WI38 (cell line): ENCODE results near the gene FCER2.

Source experiments
- H3K4me3 ChIP-seq: 2 replicates; pipeline ENCODE4 v1.5.1; 2011; ENCODE audit warnings: low read depth, mild to moderate bottlenecking, control low read depth, low read length
- TF ChIP-seq, protein P1 (sequence below): IDR thresholded peaks from 2 replicates; pipeline ENCODE4 v1.5.1; 2012; ENCODE audit warnings: low read depth, mild to moderate bottlenecking, control low read depth, low read length

The FCER2 gene

DNA sequence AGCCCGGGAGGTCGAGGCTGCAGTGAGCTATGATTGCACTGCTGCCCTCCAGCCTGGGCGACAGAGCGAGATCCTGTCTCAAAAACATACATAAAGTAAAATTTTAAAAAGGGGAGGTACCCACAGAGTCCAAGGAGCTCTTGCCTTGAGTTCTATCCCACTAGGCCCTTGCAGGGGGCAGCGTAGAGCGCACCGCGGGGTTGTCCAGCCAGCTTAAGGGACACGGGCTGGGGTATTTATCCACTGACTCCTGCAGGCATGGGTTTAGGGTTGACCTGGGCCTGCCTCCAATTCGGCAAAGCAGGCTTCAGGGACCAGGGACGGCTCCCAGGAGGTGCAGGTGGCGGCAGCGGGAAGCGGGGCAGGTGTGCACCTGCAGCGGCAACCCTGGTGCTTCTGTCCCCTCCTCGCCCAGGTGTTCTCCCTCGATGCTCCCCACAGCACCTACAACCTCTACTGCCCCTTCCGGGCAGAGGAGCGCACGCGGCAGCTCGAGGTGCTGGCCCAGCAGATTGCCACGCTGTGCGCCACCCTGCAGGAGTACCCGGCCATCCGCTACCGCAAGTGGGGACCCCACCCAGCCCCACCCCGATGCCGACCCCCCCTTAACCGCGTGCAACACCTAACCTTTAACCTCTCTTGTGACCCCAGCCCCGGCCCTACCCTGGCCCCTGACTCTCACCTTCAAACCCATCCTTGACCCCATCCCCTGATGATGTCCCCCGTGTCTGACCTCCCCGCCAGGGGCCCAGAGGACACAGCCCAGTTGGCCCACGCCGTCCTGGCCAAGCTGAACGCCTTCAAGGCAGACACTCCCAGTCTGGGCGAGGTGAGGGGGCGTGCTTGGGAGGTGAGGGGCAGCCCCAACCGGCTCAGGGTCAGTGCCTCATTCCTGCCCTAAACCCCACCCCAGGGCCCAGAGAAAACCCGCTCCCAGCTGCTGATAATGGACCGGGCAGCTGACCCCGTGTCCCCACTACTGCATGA is 60.3 kb downstream of the FCER2 start:
- TF ChIP-seq, protein P1, sequence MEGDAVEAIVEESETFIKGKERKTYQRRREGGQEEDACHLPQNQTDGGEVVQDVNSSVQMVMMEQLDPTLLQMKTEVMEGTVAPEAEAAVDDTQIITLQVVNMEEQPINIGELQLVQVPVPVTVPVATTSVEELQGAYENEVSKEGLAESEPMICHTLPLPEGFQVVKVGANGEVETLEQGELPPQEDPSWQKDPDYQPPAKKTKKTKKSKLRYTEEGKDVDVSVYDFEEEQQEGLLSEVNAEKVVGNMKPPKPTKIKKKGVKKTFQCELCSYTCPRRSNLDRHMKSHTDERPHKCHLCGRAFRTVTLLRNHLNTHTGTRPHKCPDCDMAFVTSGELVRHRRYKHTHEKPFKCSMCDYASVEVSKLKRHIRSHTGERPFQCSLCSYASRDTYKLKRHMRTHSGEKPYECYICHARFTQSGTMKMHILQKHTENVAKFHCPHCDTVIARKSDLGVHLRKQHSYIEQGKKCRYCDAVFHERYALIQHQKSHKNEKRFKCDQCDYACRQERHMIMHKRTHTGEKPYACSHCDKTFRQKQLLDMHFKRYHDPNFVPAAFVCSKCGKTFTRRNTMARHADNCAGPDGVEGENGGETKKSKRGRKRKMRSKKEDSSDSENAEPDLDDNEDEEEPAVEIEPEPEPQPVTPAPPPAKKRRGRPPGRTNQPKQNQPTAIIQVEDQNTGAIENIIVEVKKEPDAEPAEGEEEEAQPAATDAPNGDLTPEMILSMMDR: no peak
- no peak overlapping the region for H3K4me3 ChIP-seq

DNA sequence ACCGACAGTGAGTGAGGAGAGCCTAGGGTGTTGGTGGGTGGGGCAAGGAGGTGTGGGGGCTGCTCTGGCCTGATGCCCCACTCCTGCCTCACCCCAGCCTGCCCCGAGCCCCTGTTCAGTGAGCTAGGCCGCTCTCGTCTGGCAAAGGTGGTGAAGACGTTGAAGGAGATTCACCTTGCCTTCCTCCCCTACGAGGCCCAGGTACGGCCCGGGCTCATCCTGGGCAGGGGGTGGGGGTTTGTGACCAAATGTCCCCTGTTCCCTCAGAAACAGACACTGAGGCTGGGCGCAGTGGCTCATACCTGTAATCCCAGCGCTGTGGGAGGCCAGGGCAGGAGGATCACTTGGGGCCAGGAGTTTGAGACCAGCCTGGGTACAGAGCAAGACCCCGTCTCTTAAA is 61.1 kb downstream of the FCER2 start:
- TF ChIP-seq, protein P1: no peak
- H3K4me3 ChIP-seq: no peak overlapping the region

DNA sequence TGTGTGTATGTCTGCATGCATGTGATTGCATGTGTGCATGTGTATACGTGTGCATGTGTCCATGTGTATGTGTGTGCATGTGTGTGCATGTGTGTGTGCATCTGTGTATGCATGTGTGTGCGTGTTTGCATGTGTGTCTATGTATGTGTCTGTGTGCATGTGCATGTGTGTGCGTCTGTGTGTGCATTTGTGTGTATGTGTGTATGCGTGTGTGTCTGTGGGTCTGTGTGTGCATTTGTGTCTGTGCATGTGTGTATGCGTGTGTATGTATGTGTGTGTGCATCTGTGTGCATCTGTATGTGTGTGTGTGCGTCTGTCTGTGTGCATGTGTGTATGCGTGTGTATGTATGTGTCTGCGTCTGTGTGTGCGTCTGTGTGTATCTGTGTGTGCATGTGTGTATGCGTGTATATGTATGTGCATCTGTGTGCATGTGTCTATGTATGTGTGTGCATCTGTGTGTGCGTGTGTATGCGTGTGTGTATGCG is 62.0 kb downstream of the FCER2 start:
- TF ChIP-seq, protein P1: no peak
- H3K4me3 ChIP-seq: no peak overlapping the region

DNA sequence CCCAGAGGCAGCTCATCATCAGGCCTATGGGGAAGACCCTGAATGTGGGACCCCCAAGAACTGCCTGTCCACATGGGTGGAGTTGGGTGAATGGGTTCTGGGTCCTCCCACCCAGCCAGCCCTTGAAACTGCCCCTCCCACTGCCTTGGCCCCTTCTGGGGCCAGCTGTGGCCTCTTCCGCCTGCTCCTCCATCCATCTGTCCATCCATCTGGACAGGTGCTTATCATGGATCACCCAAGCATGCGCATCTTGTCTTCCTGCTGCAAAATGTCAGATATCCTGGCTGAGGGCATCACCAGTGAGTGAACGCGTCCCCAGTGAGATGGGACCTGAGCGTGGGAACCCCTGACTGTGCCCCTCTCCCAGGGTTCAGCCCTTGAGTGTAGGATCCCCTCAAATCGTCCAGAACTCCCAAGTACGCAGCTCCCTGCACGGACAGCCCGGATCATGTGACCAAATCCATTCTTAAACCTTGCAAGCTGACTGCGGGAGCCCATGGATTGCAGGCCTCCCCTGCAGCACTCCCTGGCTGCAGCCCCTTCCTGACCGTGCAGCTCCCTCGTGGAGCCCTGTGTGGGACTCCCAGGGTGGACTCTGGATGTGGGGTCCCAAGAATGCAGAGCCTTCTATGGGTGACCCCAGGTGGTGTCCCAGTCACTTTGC is 63.0 kb downstream of the FCER2 start:
- TF ChIP-seq, protein P1: no peak
- H3K4me3 ChIP-seq: no peak overlapping the region
